ENCODE measurements around the gene VIM. TPM values are rescaled to one million over a fixed set of nuclear protein-coding genes. Genes with fewer than 3 reads are reported as not detected.
"Not testable (repeated sequence)": the region's sequence is repeated elsewhere in the genome, so short reads cannot be mapped to it uniquely, and the experiment has no call there.

Gene VIM
- total and polyA plus RNA-seq, 2 donors = 696 to 781 TPM

DNA sequence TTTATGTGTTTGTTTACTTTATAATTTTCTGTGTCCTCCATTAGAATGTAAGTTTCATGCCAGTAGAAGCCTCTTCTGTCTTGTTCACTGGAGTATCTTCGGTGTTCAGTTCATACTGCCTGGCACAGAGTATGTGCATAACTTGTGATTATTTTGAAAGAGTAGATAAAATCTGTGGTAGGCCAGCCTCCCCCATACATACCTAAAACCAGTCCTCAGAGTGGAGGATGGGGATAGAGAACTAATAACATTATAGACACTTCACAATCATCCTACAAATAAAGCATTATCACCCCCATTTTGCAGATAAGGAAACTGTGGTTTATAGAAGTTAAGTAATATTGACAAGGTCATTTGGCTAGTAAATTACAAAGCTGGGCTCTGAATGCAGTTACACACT lies 28.0 kb downstream of the VIM start:
- Histone ChIP-seq H3K4me3 (ENCODE audit: low read length in 2 of 2) (no peak overlapping the region), H3K36me3 (ENCODE audit: control insufficient read depth in 2 of 2, insufficient read depth in 2 of 2, low read length in 1 of 2) (no peaks in the 10 kb centered on the region), H3K27ac (ENCODE audit: low read depth in 1 of 2, low read length in 1 of 2) (no peak overlapping the region), H3K27me3 (ENCODE audit: control insufficient read depth in 2 of 2, insufficient read depth in 1 of 2, low read length in 1 of 2) (no peaks in the 10 kb centered on the region), H3K9me3 (ENCODE audit: control insufficient read depth in 2 of 2, insufficient read depth in 1 of 2, low read length in 1 of 2) (no peaks in the 10 kb centered on the region), H3K4me1 (ENCODE audit: control insufficient read depth in 2 of 2, insufficient read depth in 2 of 2, low read length in 2 of 2) (peaks cover 2 to 5% of the 10 kb centered on the region in 2 donors)
- 97% methylated on average over 1 of the region's 1 CpG for WGBS
- DNase-seq (ENCODE audit: low read depth in 6 of 9, low spot score in 9 of 9) = no peak

- Histone ChIP-seq H3K4me1 (ENCODE audit: control insufficient read depth in 2 of 2, insufficient read depth in 2 of 2, low read length in 2 of 2) (peaks cover 2 to 5% of the 10 kb centered on the region in 2 donors), H3K4me3 (ENCODE audit: low read length in 2 of 2) (no peak overlapping the region), H3K27me3 (ENCODE audit: control insufficient read depth in 2 of 2, insufficient read depth in 1 of 2, low read length in 1 of 2) (no peaks in the 10 kb centered on the region), H3K9me3 (ENCODE audit: control insufficient read depth in 2 of 2, insufficient read depth in 1 of 2, low read length in 1 of 2) (no peaks in the 10 kb centered on the region), H3K27ac (ENCODE audit: low read depth in 1 of 2, low read length in 1 of 2) (no peak overlapping the region), H3K36me3 (ENCODE audit: control insufficient read depth in 2 of 2, insufficient read depth in 2 of 2, low read length in 1 of 2) (no peaks in the 10 kb centered on the region)
- 93% methylated on average over 5 of the region's 5 CpGs for WGBS
- no peak for DNase-seq (ENCODE audit: low read depth in 6 of 9, low spot score in 9 of 9)
These were observed 28.6 kb downstream of the VIM start for GRCh38 chr10:17256627-17257026.

DNA sequence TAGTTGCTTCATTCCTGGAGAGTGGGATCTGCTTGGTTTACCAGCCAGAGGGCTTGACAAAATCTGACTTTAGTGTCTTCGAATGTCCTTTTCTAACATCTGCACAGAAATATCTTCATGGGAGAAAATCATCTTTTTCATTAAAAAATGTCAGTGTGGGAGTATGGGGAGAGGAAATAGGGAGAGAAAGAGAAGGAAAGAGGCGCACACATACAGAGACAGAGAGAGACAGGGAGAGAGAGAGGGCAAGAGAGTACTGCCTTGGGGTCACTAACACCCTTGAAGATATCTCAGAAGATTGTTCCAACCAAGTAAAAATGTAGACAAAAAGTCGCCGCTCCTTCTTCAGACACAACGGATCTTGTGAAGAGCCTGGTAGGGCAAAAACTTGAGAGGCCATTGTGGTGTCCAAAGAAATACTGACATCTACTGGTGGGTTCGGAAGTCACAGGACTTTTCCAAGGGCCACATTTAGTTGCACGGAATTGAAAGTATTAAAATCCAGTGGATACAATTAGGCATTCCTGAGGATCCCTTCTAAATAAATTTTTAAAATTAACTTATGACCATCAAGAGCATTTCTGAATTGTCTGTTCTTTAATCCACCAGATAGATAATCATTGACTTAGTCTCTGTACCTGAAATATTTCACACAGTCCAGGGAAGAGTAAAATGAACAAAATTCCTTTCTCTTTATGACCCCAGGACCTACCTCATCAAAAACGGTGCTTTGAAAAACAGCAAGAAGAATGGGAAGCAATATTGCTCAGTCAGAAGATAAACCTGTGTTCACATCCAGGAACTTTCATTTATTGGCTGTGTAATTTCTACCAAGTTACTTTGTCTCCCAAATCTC lies 29.7 kb downstream of the VIM start:
- peak in 8 of 9 donors; percentile 48 to 84 (median 60) for DNase-seq (ENCODE audit: low read depth in 6 of 9, low spot score in 9 of 9)
- H3K27me3 ChIP-seq (ENCODE audit: control insufficient read depth in 2 of 2, insufficient read depth in 1 of 2, low read length in 1 of 2) = no peaks in the 10 kb centered on the region
- peaks cover 0 to 4% of the 10 kb centered on the region in 2 donors for H3K9me3 ChIP-seq (ENCODE audit: control insufficient read depth in 2 of 2, insufficient read depth in 1 of 2, low read length in 1 of 2)
- 29% methylated on average over 8 of the region's 8 CpGs for WGBS
- H3K4me1 ChIP-seq (ENCODE audit: control insufficient read depth in 2 of 2, insufficient read depth in 2 of 2, low read length in 2 of 2) = peaks cover 2 to 5% of the 10 kb centered on the region in 2 donors
- no peaks in the 10 kb centered on the region for H3K36me3 ChIP-seq (ENCODE audit: control insufficient read depth in 2 of 2, insufficient read depth in 2 of 2, low read length in 1 of 2)
- no peak overlapping the region for H3K4me3 ChIP-seq (ENCODE audit: low read length in 2 of 2)
- no peak overlapping the region for H3K27ac ChIP-seq (ENCODE audit: low read depth in 1 of 2, low read length in 1 of 2)

DNA sequence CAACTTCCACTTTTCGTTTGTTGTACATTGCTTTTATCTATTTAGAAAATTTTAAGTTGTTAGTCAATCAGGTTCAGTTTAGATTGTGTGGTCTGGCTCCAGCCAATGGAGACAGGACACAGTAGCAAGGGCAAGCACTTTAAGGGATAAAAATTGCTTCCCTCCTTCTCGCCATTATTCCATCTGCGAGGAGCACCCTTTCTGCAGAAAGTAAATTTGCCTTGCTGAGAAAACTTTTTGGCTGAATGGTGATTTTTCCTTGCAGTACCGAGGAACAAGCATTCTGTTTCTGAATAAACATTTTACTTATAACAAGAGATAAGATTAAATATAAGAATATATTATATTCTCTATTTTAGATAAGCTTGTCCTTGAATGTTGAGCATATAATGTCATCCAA lies 34.5 kb downstream of the VIM start:
- H3K27me3 ChIP-seq (ENCODE audit: control insufficient read depth in 2 of 2, insufficient read depth in 1 of 2, low read length in 1 of 2) = no peaks in the 10 kb centered on the region
- 97% methylated on average over 4 of the region's 4 CpGs for WGBS
- no peak overlapping the region for H3K4me3 ChIP-seq (ENCODE audit: low read length in 2 of 2)
- no peaks in the 10 kb centered on the region for H3K36me3 ChIP-seq (ENCODE audit: control insufficient read depth in 2 of 2, insufficient read depth in 2 of 2, low read length in 1 of 2)
- no peak overlapping the region for H3K27ac ChIP-seq (ENCODE audit: low read depth in 1 of 2, low read length in 1 of 2)
- H3K9me3 ChIP-seq (ENCODE audit: control insufficient read depth in 2 of 2, insufficient read depth in 1 of 2, low read length in 1 of 2) = peaks cover 0 to 13% of the 10 kb centered on the region in 2 donors
- DNase-seq (ENCODE audit: low read depth in 6 of 9, low spot score in 9 of 9) = no peak
- peaks cover 1 to 2% of the 10 kb centered on the region in 2 donors for H3K4me1 ChIP-seq (ENCODE audit: control insufficient read depth in 2 of 2, insufficient read depth in 2 of 2, low read length in 2 of 2)

- H3K9me3 ChIP-seq (ENCODE audit: control insufficient read depth in 2 of 2, insufficient read depth in 1 of 2, low read length in 1 of 2) = peaks cover 0 to 13% of the 10 kb centered on the region in 2 donors
- DNase-seq (ENCODE audit: low read depth in 6 of 9, low spot score in 9 of 9) = no peak
- H3K27me3 ChIP-seq (ENCODE audit: control insufficient read depth in 2 of 2, insufficient read depth in 1 of 2, low read length in 1 of 2) = no peaks in the 10 kb centered on the region
- WGBS = 96% methylated on average over 8 of the region's 8 CpGs
- no peaks in the 10 kb centered on the region for H3K36me3 ChIP-seq (ENCODE audit: control insufficient read depth in 2 of 2, insufficient read depth in 2 of 2, low read length in 1 of 2)
- H3K4me3 ChIP-seq (ENCODE audit: low read length in 2 of 2) = no peak overlapping the region
- H3K27ac ChIP-seq (ENCODE audit: low read depth in 1 of 2, low read length in 1 of 2) = no peak overlapping the region
- H3K4me1 ChIP-seq (ENCODE audit: control insufficient read depth in 2 of 2, insufficient read depth in 2 of 2, low read length in 2 of 2) = no peaks in the 10 kb centered on the region
These were observed 35.5 kb downstream of the VIM start for GRCh38 chr10:17263580-17263979.

GRCh38 chr10:17265468-17265867 lies 37.4 kb downstream of the VIM start:
- WGBS = 65% methylated on average over 2 of the region's 2 CpGs
- no peak for DNase-seq (ENCODE audit: low read depth in 6 of 9, low spot score in 9 of 9)

DNA sequence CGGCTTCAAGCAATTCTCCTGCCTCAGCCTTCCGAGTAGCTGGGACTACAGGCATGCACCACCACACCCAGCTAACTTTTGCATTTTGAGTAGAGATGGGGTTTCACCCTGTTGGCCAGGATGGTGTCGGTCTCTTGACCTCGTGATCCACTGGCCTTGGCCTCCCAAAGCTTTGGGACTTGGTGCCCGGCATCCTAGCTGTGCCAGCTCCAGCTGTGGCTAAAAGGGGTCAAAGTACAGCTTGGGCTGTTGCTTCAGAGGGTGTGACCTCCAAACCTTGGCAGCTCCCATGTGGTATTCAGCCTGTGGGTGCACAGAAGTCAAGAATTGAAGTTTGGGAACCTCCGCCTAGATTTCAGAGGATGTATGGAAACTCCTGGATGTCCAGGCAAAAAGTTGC lies 38.5 kb downstream of the VIM start:
- H3K36me3 ChIP-seq (ENCODE audit: control insufficient read depth in 2 of 2, insufficient read depth in 2 of 2, low read length in 1 of 2); H3K4me1 ChIP-seq (ENCODE audit: control insufficient read depth in 2 of 2, insufficient read depth in 2 of 2, low read length in 2 of 2); H3K4me3 ChIP-seq (ENCODE audit: low read length in 2 of 2); DNase-seq (ENCODE audit: low read depth in 6 of 9, low spot score in 9 of 9); H3K27ac ChIP-seq (ENCODE audit: low read depth in 1 of 2, low read length in 1 of 2); H3K27me3 ChIP-seq (ENCODE audit: control insufficient read depth in 2 of 2, insufficient read depth in 1 of 2, low read length in 1 of 2): not testable (repeated sequence)
- H3K9me3 ChIP-seq (ENCODE audit: control insufficient read depth in 2 of 2, insufficient read depth in 1 of 2, low read length in 1 of 2) = peaks cover 0 to 13% of the 10 kb centered on the region in 2 donors
- WGBS = 97% methylated on average over 6 of the region's 6 CpGs

More at GRCh38 chr10:17265468-17265867, 37.4 kb downstream of the VIM start:
- H3K4me1 ChIP-seq (ENCODE audit: control insufficient read depth in 2 of 2, insufficient read depth in 2 of 2, low read length in 2 of 2) = no peaks in the 10 kb centered on the region
- H3K27ac ChIP-seq (ENCODE audit: low read depth in 1 of 2, low read length in 1 of 2) = no peak overlapping the region
- H3K36me3 ChIP-seq (ENCODE audit: control insufficient read depth in 2 of 2, insufficient read depth in 2 of 2, low read length in 1 of 2) = no peaks in the 10 kb centered on the region
- peaks cover 0 to 13% of the 10 kb centered on the region in 2 donors for H3K9me3 ChIP-seq (ENCODE audit: control insufficient read depth in 2 of 2, insufficient read depth in 1 of 2, low read length in 1 of 2)
- no peak overlapping the region for H3K4me3 ChIP-seq (ENCODE audit: low read length in 2 of 2)
- no peaks in the 10 kb centered on the region for H3K27me3 ChIP-seq (ENCODE audit: control insufficient read depth in 2 of 2, insufficient read depth in 1 of 2, low read length in 1 of 2)

DNA sequence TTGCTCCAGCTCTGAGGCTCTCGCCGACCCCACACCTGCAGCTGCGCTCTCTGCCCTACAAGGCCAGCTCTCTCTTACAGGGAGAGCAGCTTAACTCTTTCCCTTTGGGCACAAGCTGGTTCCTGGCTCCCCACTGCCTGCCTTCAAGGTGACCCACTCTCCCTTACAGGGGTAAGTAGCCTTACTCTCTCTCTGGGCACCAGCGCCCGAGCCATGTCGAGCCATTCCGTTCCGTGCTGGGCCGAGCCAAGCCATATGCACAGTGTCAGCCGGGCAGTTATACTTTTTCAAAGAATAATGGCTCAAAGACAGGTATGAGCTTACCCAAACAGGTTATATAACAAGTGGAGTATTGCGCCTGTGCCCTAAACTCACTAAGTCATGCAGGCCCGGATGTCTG lies 44.6 kb downstream of the VIM start:
- Histone ChIP-seq H3K4me1 (ENCODE audit: control insufficient read depth in 2 of 2, insufficient read depth in 2 of 2, low read length in 2 of 2) (no peaks in the 10 kb centered on the region), H3K36me3 (ENCODE audit: control insufficient read depth in 2 of 2, insufficient read depth in 2 of 2, low read length in 1 of 2) (no peaks in the 10 kb centered on the region), H3K27ac (ENCODE audit: low read depth in 1 of 2, low read length in 1 of 2) (no peak overlapping the region), H3K4me3 (ENCODE audit: low read length in 2 of 2) (no peak overlapping the region), H3K27me3 (ENCODE audit: control insufficient read depth in 2 of 2, insufficient read depth in 1 of 2, low read length in 1 of 2) (no peaks in the 10 kb centered on the region), H3K9me3 (ENCODE audit: control insufficient read depth in 2 of 2, insufficient read depth in 1 of 2, low read length in 1 of 2) (peaks cover 0 to 5% of the 10 kb centered on the region in 2 donors)
- 94% methylated on average over 12 of the region's 12 CpGs for WGBS
- DNase-seq (ENCODE audit: low read depth in 6 of 9, low spot score in 9 of 9) = no peak

GRCh38 chr10:17273403-17273802 lies 45.4 kb downstream of the VIM start:
- H3K9me3 ChIP-seq (ENCODE audit: control insufficient read depth in 2 of 2, insufficient read depth in 1 of 2, low read length in 1 of 2) = peaks cover 0 to 5% of the 10 kb centered on the region in 2 donors
- H3K27me3 ChIP-seq (ENCODE audit: control insufficient read depth in 2 of 2, insufficient read depth in 1 of 2, low read length in 1 of 2) = no peaks in the 10 kb centered on the region
- H3K4me3 ChIP-seq (ENCODE audit: low read length in 2 of 2) = no peak overlapping the region
- H3K4me1 ChIP-seq (ENCODE audit: control insufficient read depth in 2 of 2, insufficient read depth in 2 of 2, low read length in 2 of 2) = no peaks in the 10 kb centered on the region
- WGBS = 89% methylated on average over 2 of the region's 2 CpGs
- no peaks in the 10 kb centered on the region for H3K36me3 ChIP-seq (ENCODE audit: control insufficient read depth in 2 of 2, insufficient read depth in 2 of 2, low read length in 1 of 2)
- H3K27ac ChIP-seq (ENCODE audit: low read depth in 1 of 2, low read length in 1 of 2) = no peak overlapping the region
- DNase-seq (ENCODE audit: low read depth in 6 of 9, low spot score in 9 of 9) = no peak

All from thymus (tissue), 11 donors.